Measurements from ENCODE around the gene CIDEC.

The CIDEC gene, protein sequence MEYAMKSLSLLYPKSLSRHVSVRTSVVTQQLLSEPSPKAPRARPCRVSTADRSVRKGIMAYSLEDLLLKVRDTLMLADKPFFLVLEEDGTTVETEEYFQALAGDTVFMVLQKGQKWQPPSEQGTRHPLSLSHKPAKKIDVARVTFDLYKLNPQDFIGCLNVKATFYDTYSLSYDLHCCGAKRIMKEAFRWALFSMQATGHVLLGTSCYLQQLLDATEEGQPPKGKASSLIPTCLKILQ

DNA sequence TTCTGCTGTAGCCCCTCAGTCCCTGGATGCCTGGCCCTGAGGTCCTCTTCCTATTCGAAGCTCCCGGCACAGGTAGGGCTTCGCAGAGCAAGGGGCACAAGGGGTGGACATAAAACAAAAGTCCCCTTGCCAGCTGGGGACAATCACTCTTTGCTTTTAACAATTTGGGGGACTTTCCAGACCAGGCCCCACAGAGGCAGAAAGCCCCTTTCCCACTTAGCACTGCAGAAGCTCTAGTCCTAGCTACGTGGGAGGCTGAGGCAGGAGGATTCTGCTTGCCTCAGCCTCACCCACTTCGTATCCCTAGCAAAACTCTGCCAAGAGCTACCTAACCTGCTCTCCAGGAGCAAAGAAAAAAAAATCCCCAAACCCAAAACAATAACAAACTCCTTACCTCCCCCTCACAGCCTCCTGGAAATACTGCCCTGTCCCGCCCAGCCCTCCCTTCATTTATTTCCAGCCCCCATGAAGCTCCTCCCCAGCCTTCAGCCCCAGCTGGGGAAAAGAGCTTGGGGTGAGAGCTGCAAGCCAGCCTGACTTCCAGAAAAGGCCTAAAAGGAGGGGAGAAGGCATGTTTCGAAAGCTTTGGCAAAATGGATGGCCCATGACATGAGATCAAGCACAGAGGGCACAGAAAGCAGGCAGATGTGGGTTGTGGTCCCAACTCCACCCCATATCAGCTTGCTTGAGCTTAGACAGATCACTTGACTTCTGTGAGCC, at the start of gene CIDEC:
TSS of gene CIDEC (minus strand) at position 424 of the 720 bp plus-strand sequence. CDS start 1,767 bp downstream, outside the sequence.
- no peak for DNase-seq

DNA sequence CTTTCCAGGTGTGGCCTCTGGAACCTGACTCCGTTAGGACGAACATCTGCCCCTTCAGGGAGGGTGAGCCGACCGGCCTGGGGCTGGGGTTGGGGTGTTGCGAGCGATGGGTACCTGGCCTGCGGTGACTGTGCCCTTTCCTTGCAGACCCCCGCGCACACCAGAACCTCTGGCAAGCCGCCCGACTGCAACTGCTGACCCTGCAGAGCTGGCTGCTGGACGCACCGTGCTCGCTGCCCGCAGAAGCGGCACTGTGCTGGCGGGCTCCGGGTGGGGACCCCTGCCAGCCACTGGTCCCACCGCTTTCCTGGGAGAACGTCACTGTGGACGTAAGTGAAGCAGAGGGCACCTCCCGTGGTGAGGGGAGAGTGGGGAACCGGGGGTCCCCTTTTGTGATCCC, 48.1 kb upstream of the CIDEC start:
- DNase-seq: no peak

DNA sequence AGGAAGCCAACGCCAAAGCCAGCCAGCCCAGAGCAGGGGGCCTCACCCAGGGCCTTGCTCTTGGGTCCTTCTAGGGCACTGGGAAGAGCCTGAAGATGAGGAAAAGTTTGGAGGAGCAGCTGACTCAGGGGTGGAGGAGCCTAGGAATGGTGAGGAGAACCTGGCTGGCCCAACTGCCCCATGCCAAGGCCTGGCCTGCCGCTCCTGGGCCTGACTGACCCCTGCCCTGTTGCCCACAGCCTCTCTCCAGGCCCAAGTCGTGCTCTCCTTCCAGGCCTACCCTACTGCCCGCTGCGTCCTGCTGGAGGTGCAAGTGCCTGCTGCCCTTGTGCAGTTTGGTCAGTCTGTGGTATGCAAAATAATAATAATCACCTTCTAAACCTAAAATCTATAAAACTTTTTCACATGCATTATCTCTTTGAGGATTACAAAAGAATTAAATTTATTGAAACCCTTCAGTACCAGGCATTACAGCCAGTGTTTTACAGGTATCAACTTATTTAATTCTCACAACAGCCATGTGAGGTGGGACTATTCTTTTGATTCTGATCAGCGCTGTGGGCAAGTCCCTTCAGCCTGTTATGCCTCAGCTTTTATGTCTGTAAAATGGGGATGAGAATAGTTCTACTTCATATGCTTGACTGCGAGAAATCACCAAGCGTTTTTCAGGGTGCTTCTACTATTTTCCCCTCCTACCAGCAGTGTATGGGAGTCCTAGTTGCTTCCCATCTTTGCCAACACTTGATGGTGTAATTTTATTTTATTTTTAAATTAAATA, 38.4 kb upstream of the CIDEC start:
- no peak for DNase-seq

DNA sequence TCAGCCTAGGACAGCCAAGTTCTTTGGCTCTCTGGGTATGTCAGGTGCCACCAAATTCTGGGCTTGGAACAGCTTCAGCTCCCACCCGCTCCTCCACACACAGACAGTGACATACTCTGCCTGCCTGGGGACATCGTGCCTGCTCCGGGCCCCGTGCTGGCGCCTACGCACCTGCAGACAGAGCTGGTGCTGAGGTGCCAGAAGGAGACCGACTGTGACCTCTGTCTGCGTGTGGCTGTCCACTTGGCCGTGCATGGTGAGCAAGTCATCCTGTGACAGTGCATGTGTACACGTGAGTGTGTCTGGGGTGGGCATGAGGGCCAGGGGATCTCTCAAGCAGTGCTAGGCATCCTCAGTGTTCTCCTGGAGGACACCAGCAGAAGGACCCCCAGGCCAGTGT, 37.8 kb upstream of the CIDEC start:
- DNase-seq: no peak

DNA sequence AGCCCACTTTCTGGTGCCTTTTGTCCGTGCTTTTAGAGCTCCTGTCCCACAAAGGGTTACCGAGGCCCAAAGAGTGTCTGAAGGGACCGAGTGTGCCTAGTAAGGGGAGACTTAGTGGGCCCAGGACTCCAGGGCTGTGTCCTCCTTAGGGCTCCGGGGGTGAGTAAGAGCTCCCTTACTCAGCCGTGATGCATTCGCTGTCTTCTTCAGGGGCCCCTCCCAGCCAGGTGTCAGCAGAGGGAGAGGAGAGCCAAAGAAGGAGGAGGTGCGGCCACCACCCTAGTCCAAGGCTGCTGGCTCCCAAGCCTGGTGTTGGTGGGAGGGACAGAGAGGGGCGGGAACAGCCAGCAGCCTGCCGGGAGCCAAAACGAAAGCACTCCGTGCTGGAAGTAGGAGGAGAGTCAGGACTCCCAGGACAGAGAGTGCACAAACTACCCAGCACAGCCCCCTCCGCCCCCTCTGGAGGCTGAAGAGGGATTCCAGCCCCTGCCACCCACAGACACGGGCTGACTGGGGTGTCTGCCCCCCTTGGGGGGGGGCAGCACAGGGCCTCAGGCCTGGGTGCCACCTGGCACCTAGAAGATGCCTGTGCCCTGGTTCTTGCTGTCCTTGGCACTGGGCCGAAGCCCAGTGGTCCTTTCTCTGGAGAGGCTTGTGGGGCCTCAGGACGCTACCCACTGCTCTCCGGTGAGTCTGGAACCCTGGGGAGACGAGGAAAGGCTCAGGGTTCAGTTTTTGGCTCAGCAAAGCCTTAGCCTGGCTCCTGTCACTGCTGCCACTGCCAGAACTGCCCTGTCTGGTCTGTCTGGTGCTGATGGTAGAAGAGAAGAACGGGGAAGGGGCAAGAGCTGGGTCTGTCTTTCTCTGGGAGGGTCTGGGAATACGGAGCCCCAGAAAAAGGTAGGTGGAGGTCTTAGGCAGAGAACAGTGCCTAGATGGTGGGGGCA, 37.0 kb upstream of the CIDEC start, which contains the start of gene IL17RC:
TSS of gene IL17RC (plus strand) at position 365 of the 947 bp plus-strand sequence. CDS start at position 583, 218 bp downstream.
- peak; percentile 60 for DNase-seq

DNA sequence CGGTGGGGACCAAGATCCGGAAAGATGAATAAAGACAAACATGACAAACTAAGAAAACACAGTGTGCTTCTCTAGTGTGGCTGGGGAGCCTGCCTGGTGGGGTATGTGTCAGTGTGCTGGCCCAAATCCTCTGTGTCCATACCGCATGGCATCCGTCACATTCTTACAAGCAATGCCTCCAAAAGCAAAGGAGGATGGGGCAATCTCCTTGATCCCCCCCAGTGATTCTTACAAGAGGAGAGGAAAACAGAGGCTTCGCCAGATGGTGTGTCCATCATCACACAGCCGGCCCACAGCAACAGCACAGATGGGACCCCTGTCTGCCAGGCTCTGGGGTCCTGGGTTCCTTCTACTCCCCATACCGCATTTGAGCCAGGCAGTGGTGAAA, 36.3 kb upstream of the CIDEC start:
- no peak for DNase-seq

DNA sequence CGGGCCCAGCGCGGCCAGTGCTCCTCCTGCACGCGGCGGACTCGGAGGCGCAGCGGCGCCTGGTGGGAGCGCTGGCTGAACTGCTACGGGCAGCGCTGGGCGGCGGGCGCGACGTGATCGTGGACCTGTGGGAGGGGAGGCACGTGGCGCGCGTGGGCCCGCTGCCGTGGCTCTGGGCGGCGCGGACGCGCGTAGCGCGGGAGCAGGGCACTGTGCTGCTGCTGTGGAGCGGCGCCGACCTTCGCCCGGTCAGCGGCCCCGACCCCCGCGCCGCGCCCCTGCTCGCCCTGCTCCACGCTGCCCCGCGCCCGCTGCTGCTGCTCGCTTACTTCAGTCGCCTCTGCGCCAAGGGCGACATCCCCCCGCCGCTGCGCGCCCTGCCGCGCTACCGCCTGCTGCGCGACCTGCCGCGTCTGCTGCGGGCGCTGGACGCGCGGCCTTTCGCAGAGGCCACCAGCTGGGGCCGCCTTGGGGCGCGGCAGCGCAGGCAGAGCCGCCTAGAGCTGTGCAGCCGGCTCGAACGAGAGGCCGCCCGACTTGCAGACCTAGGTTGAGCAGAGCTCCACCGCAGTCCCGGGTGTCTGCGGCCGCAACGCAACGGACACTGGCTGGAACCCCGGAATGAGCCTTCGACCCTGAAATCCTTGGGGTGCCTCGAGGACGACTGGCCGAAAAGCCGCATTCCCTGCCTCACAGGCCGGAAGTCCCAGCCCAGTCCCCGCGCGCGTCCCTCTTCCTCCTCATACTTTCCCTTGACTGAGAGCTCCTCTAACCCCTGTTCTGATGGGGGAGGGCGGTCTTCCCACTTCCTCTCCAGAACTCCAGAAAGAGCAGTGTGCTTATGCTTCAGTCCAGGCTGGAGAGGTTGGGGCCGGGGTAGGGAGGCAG, 35.4 kb upstream of the CIDEC start:
- DNase-seq: peak; percentile 42

DNA sequence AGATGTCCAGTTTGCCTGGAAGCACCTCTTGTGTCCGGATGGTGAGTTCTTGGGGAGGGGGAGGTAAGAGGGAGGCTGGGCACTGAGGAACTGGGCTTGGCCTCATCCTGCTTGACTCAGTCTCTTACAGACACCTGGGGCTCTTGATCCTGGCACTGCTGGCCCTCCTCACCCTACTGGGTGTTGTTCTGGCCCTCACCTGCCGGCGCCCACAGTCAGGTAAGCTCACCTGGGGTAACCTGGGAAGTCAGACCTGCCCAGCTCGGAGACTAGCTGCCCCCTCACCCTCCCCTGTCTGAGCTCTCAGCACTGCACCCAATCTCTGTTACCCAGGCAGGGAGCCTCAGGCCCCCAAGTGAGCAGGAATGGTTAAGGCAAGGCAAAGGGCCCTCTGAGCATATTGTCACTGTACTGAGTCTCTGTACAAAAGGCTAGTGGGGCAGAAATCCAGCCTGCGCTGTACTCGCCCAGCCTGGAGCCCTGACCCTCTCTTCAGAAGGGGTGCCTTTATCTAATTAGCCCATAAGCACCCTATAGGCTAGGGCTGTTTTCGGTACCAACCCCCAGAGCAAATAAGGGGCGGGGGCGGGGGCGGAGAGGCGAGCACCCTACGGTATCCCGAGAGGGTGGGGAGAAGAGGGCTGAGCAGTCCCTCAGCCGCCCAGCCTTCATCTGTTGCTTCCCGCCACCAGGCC, 34.7 kb upstream of the CIDEC start:
- no peak for DNase-seq

DNA sequence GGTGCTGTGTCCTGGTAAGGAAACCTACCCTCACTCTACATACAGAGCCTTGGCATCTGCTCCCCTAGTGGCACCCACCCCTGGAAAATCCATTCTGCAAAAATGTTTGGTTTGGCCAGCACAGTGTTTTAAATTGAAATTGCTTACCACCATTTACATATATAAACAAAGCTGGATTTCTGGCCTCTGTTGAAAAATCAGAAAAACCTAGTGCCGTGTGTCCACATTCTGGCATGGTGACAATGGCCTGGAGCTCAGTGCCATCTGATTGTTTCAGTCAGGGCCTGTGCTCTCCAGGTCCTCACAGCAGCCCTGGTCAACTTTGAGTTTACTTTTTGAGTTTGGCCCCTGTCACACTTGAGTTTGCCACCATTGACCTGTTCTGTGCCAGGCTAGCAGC, 34.0 kb upstream of the CIDEC start:
- DNase-seq: no peak

DNA sequence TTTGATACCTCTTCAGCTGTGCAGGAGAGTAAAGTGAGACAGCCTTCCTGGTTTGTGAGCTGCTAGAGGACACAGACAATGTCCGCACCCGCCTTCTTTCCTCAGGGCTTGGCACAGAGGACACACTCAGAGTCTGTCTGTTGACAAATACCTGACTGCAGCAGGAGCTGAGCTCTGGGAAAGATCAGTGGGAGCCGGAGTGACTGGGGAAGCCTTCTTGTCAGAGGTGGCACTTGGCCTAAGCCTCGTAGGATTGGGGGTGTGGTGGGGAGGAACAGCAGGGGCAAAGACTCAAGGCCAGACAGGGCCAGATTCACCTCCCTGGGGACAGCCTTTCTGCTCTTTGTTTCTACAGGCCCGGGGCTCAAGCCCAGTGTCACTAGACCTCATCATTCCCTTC, 33.5 kb upstream of the CIDEC start:
- DNase-seq: no peak

DNA sequence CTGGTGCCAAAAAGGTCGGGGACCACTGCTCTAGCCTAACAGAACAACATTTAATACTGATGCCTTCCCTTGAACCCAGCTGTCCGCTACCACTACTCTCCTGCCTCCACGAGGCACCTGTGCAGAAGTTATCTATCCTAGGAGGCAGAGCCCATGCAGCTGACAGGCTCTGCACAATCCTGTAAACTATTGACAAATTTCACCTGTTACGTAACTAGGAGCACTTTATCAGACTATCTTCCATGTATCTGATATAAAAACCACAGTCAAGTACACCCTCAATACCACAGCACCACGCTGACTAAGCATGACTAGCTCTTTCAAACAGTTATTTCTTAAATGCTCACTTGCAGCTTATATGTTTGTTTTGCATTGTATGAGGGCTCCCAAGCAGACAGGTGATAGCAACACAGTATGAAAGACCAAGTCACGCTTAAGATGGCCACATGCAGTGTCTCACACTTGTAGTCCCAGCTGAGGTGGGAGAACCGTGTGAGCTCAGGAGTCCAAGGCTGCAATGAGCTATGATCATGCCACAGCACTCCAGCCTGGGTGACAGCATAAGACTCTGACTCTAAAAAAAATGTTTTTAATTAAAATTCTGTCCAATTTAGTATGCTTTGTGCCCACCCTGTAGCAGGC, 32.4 kb upstream of the CIDEC start:
- DNase-seq: no peak

DNA sequence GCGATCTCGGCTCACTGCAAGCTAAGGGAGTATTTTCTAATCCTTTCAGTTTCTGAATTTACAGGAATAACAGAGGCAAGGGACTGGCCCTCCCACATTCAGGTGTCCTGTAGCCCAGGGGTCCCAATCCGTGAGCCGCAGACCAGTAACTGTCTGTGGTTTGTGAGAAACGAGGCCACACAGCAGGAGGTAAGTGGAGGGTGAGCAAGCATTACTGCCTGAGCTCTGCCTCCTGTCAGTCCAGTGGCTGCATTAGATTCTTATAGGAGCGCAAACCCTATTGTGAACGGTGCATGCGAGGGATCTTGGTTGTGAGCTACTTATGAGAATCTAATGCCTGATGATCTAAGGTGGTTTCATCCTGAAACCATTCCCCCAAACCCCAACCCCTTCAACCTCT, 31.8 kb upstream of the CIDEC start:
- no peak for DNase-seq

DNA sequence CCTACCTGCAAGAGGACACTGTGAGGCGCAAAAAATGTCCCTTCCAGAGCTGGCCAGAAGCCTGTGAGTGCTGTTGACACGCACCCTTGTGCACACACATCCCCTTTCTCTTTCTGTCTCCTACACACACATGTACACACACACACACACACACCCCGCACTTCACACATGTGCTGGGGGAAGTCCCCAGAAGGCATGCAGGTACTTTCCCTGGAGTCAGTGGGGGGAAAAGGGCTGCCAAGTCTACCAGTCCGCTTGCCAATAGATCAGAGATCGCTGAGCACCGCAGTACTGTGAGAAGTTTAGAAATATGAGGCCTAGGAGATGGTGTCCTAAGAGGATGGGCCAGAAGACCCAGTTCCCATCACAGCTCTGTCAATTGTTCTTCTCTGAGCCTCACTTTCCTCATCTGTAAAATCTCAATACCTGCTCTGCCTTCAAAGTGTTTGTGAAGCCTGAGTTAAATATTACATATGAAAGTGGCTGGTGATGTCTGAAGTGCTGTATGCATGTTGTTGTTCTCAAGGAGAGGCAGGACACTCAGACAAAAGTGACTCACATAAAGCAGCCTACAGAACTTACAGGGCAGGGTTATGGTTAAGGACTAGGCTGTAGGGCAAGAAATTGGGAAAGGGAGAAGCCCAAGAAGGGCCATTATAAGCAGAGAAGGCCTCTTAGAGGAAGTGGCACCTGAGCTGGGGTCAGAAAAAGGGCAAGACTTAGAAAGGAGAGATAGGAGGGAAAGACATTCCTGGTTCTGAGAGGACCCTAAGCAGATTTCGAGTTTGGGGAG, 29.4 kb upstream of the CIDEC start:
- DNase-seq: no peak

DNA sequence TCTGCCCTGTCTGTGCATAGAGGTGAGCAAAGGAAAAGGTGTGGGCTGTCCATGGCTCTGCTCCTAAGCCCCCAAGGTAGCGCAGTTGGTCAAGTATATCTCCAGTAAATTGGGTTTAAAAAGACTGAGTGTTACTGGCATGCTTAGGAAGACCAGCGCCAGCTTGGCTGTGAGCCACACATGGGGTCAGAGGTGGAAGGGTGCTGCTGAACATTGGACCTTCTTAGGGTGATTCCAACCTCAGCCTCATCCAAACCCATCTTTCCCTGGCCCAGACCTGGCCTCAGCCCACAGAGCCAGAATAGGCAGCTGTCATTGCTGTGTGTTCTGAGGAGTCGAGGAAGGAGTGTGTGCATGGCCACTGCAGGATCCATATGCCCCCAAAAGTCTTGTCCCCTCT, 28.2 kb upstream of the CIDEC start:
- no peak for DNase-seq

DNA sequence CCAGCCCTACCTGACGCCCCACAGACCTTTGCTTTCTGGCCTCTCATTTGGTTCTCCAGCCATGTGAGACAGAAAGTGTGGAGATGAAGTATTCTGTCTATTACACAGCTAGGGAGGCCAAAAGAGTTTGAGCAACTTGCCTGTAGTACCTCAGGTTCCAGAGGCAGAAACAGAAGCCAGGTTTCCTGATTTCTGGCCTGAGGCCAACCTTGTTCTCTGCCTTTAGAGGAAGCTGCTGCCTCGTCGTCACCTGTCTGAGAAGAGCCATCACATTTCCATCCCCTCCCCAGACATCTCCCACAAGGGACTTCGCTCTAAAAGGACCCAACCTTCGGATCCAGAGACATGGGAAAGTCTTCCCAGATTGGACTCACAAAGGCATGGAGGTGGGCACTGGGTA, 26.4 kb upstream of the CIDEC start:
- DNase-seq: no peak

DNA sequence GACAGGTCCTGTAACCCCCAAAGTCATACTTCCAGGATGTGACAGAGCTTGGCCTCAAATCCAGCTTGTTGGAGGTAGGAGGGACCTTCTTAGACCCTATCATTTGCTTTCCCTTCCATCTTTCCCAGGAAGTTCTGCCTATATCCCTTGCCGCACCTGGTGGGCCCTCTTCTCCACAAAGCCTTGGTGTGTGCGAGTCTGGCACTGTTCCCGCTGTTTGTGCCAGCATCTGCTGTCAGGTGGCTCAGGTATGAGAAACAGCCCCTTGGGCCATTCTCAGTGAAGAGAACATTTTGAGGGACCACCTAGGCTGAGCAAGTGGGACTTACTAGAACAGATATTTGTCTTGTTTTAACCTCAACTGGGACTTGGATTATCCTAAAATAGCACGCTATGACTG, 23.9 kb upstream of the CIDEC start:
- DNase-seq: no peak

DNA sequence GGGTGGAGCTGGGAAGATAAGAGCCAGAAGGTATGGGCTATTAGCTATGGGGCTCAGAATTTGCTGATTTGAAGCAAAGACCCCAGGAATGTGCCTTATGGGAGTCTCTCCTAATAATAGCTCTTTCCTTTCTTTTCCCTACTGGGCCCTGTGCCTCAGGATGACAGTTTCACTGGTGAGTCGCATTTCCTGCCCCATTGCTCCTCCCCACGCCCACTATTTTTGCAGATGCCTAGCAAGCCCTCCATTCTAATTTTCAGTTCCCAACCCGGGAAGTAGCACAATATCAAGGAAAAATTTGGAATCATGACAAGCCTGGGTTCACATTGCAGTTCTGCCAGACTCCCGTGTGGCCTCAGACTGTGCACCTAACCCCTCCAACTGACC, 23.2 kb upstream of the CIDEC start:
- DNase-seq: no peak

DNA sequence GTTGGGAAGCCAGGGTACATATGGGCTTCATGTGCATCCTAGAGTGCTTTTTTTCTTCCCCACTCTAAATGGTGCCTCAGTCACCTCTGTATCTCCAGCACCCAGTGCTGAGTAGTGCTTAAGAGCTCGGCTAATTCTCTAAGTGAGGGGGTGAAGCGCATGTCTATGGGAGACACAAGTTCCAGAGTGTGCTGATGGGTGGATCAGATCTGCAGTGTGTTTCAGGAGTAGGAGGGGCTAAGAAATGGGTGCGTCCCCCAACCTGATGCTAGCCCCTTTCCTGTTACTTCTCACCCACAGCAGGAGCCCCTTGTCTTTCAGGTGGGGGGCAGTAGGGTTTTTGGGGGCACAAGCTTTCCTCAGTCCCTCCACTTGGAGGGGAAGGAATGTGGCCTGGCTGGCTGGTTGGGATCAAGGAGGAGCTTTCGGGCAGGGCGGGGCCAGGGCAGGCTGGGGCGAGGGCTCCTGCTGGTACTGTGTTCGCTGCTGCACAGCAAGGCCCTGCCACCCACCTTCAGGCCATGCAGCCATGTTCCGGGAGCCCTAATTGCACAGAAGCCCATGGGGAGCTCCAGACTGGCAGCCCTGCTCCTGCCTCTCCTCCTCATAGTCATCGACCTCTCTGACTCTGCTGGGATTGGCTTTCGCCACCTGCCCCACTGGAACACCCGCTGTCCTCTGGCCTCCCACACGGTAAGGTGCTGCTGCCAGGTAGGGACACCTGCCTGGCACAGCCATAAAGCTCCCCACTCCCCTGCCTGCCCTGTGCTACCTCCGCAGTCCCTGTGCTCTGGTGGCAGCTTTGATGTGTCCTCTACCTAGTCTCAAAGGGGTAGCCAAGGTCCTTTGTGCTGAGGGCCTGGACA, 22.6 kb upstream of the CIDEC start, which contains the start of gene IL17RE:
TSS of gene IL17RE (plus strand) at position 477 of the 866 bp plus-strand sequence. CDS start at position 562, 85 bp downstream.
- DNase-seq: no peak

All from stimulated activated CD4-positive, alpha-beta T cell treated with anti-CD3 and anti-CD28 coated beads, Interleukin-1b, Interleukin-23, amount 100 ng/mL, for 48 hours (primary cell).